Measurements from ENCODE around the gene LRRC23. TPM values are rescaled to one million over a fixed set of nuclear protein-coding genes. Genes with fewer than 3 reads are reported as not detected.
"Not testable (repeated sequence)": the region's sequence is repeated elsewhere in the genome, so short reads cannot be mapped to it uniquely, and the experiment has no call there.

The LRRC23 gene
- 7.0 and 16.1 TPM in 2 replicates for total RNA-seq (2014; rRNA removed; shearing (Covaris generic))

- peak; percentile 96 for DNase-seq (ENCODE audit: low read depth)
These were observed at the start of gene LRRC23 for GRCh38 chr12:6904280-6905276. TSS of gene LRRC23 (plus strand) at chr12:6904822. CDS start at chr12:6905634, 812 bp downstream.

GRCh38 chr12:6855322-6855721, 49.3 kb upstream of the LRRC23 start:
- DNase-seq (ENCODE audit: low read depth): no peak

- DNase-seq (ENCODE audit: low read depth): no peak
These were observed 45.8 kb upstream of the LRRC23 start for GRCh38 chr12:6858799-6859198.

- no peak for DNase-seq (ENCODE audit: low read depth)
These were observed 44.5 kb upstream of the LRRC23 start for GRCh38 chr12:6860116-6860515.

GRCh38 chr12:6860942-6861341, 43.7 kb upstream of the LRRC23 start:
- no peak for DNase-seq (ENCODE audit: low read depth)

GRCh38 chr12:6861391-6861790, 43.2 kb upstream of the LRRC23 start:
- no peak for DNase-seq (ENCODE audit: low read depth)

- DNase-seq (ENCODE audit: low read depth): no peak
These were observed 41.6 kb upstream of the LRRC23 start for GRCh38 chr12:6863033-6863432.

- no peak for DNase-seq (ENCODE audit: low read depth)
These were observed 40.9 kb upstream of the LRRC23 start for GRCh38 chr12:6863586-6864321.

- DNase-seq (ENCODE audit: low read depth): not testable (repeated sequence)
These were observed 39.3 kb upstream of the LRRC23 start for GRCh38 chr12:6865307-6865706.

GRCh38 chr12:6866163-6866919, 38.3 kb upstream of the LRRC23 start:
- no peak for DNase-seq (ENCODE audit: low read depth)

- no peak for DNase-seq (ENCODE audit: low read depth)
These were observed 37.7 kb upstream of the LRRC23 start for GRCh38 chr12:6866920-6867412.

GRCh38 chr12:6867413-6868210, 37.0 kb upstream of the LRRC23 start, which contains the start of gene TPI1:
TSS of gene TPI1 (plus strand) at chr12:6867531. CDS start at chr12:6867567, 36 bp downstream.
- peak; percentile 86 for DNase-seq (ENCODE audit: low read depth)

GRCh38 chr12:6868211-6869048, 36.2 kb upstream of the LRRC23 start:
- DNase-seq (ENCODE audit: low read depth): no peak

- peak; percentile 70 for DNase-seq (ENCODE audit: low read depth)
These were observed 35.3 kb upstream of the LRRC23 start for GRCh38 chr12:6869049-6870021.

GRCh38 chr12:6870304-6870703, 34.3 kb upstream of the LRRC23 start:
- not testable (repeated sequence) for DNase-seq (ENCODE audit: low read depth)

- DNase-seq (ENCODE audit: low read depth): peak; percentile 55
These were observed 33.3 kb upstream of the LRRC23 start for GRCh38 chr12:6871052-6871957.

Measured in Daoy (cell line).